Heart left ventricle (tissue), 16 donors: ENCODE data around the gene CAPS2. TPM values are rescaled to one million over a fixed set of nuclear protein-coding genes. Genes with fewer than 3 reads are reported as not detected.

Experiments used
- ATAC-seq, 4 donors: fragments of 200-7000 bp; cut with Tn5 transposase; one replicate each; pipeline ENCODE4 v1.9.1; 2020 to 2022; ENCODE audit warnings: moderate library complexity in 4 of 4, mild to moderate bottlenecking in 3 of 4, moderate number of reproducible peaks in 1 of 4
- DNase-seq, 5 donors: peaks; one replicate each; pipeline ENCODE4 v3.0.0-alpha.2; 2020
- H3K27ac ChIP-seq, 12 donors: fragments of 200-600 bp; sonication (generic) in 4 of 12; one replicate each; pipeline versions ENCODE4 v1.5.0 to v1.8.0; 2016 to 2022; ENCODE audit warnings: mild to moderate bottlenecking in 2 of 12
- H3K27me3 ChIP-seq, 9 donors: fragments of 200-600 bp; sonication (generic) in 2 of 9; one replicate each; pipeline versions ENCODE4 v1.5.1 to v1.8.0; 2016 to 2022; ENCODE audit warnings: mild to moderate bottlenecking in 3 of 9
- H3K36me3 ChIP-seq, 9 donors: fragments of 200-600 bp; sonication (generic) in 2 of 9; one replicate each; pipeline versions ENCODE4 v1.5.0 to v1.8.0; 2018 to 2022; ENCODE audit warnings: mild to moderate bottlenecking in 2 of 9
- H3K4me1 ChIP-seq, 12 donors: fragments of 200-600 bp; sonication (generic) in 4 of 12; one replicate each; pipeline versions ENCODE4 v1.5.0 to v1.8.0; 2016 to 2022; ENCODE audit warnings: mild to moderate bottlenecking in 3 of 12
- H3K4me3 ChIP-seq, 12 donors: fragments of 200-600 bp; sonication (generic) in 4 of 12; one replicate each; pipeline versions ENCODE4 v1.5.0 to v1.8.0; 2017 to 2022; ENCODE audit warnings: mild to moderate bottlenecking in 9 of 12, moderate library complexity in 4 of 12
- H3K9me3 ChIP-seq, 12 donors: fragments of 200-600 bp; sonication (generic) in 4 of 12; one replicate each; pipeline versions ENCODE4 v1.5.0 to v1.8.0; 2016 to 2022; ENCODE audit warnings: mild to moderate bottlenecking in 1 of 12
- CTCF ChIP-seq, 12 donors: fragments of 200-600 bp; sonication (generic) in 4 of 12; IDR thresholded peaks; one replicate each; pipeline versions ENCODE4 v1.5.0 to v1.8.0; 2018 to 2022; ENCODE audit warnings: antibody characterized with exemption in 12 of 12, mild to moderate bottlenecking in 5 of 12
- POLR2A ChIP-seq, 2 donors: fragments of 450-650 bp; IDR thresholded peaks; one replicate each; pipeline ENCODE4 v1.6.1; 2017; ENCODE audit warnings: antibody characterized with exemption in 2 of 2, mild to moderate bottlenecking in 2 of 2, moderate library complexity in 2 of 2
- WGBS, 4 donors: extraction: QIAGEN DNeasy Blood & Tissue Kit in 2 of 4; methylation state at CpG; one replicate each; pipeline versions ENCODE4 v1.1.5 to v1.1.7; 2013 to 2018; 5-methylcytosine and 5-hydroxymethylcytosine counted together
- intact Hi-C, 10 donors: fragments of 100-400 bp; cut with DNase I; formaldehyde crosslinking; loops; one replicate each; pipeline versions ENCODE4 v1.11.1 to v1.14.2; 2022
- polyA plus RNA-seq, 2 donors: library from polyadenylated mRNA; stranded (reverse); fragments of 200-250 nt; gene quantifications; one replicate each; pipeline ENCODE4 v1.2.3, GENCODE V29; 2013
- total RNA-seq, 9 donors: library from RNA; depleted of rRNA in 2 of 9; stranded (reverse); fragments of >200 nt in 2 of 9; fragmentation: NEBNext Ultra II Directional in 3 of 9; extraction: Animal tissue kit (Norgen Biotek cat#: 25700) in 3 of 9; gene quantifications; one replicate each; pipeline versions ENCODE4 v1.1.0 to v1.2.4, GENCODE V29; 2016 to 2023
- donor health status: ischemic (EF 13 %, LVEDD 7.1; RV severe dilation, severe dysfunction).
- donor health status: healthy with polysubstance abuse.
- donor health status: DM: no; HTN: yes; CAD: no.
- donor health status: DM: no; HTN: no; CAD: no.
- donor health status: ischemic (EF 25% LVEDD 6.9; RV normal size, moderate dysfunction).
- donor health status: ischemic (EF 25% LVEDD 5.7; RV mildly dilated, moderate dysfunction).
- donor health status: healthy.
- donor health status: DM: yes; HTN: yes; CAD: no.
- donor health status: ischemic (EF 35%, LVEDD 5.7; RV mildly dilated, moderate dysfunction).
- donor health status: nonischemic (EF 11% LVEDD 7.7; RV severe dilation, severe dysfunction).
- donor health status: DM: yes; HTN: yes; CAD: no.
- donor health status: PGD.
- donor health status: ischemic (EF 29% LVEDD 5.4; RV normal size, mild dysfunction).
- donor health status: nonischemic (EF 23%, LVEDD 6.1; RV moderate dilation, normal function).

CAPS2 gene
- total and polyA plus RNA-seq, 11 donors = 2.4 to 21.6 (median 12.0) TPM

GRCh38 chr12:75317784-75318183 lies 12.3 kb downstream of the CAPS2 start:
- no peaks in the 10 kb centered on the region for H3K9me3 ChIP-seq
- no peaks in the 10 kb centered on the region for H3K27me3 ChIP-seq
- intact Hi-C loops = no loop called here
- no peak overlapping the region for H3K27ac ChIP-seq
- no peak for ATAC-seq
- 87 to 91% (median 89%) methylated on average over 3 of the region's 3 CpGs for WGBS, 4 donors
- peaks cover 0 to 5% (median 0%) of the 10 kb centered on the region in 9 donors for H3K36me3 ChIP-seq
- no peak for DNase-seq
- no peak for TF ChIP-seq POLR2A (IDR thresholded peaks at IDR 0.05)
- no peak for TF ChIP-seq CTCF (IDR thresholded peaks at IDR 0.05)
- H3K4me3 ChIP-seq = no peak overlapping the region
- no peaks in the 10 kb centered on the region for H3K4me1 ChIP-seq

- Histone ChIP-seq H3K4me1 (no peaks in the 10 kb centered on the region), H3K27ac (no peak overlapping the region), H3K27me3 (no peaks in the 10 kb centered on the region), H3K9me3 (no peaks in the 10 kb centered on the region), H3K36me3 (peaks cover 0 to 17% (median 0%) of the 10 kb centered on the region in 9 donors), H3K4me3 (no peak overlapping the region)
- intact Hi-C loops = no loop called here
- no peak for TF ChIP-seq POLR2A (IDR thresholded peaks at IDR 0.05)
- no peak for TF ChIP-seq CTCF (IDR thresholded peaks at IDR 0.05)
- ATAC-seq (no peak), DNase-seq (no peak)
Observed at GRCh38 chr12:75315518-75315917, 14.6 kb downstream of the CAPS2 start.

- DNase-seq (no peak), ATAC-seq (no peak)
- no peak overlapping the region for H3K4me3 ChIP-seq
- TF ChIP-seq CTCF (IDR thresholded peaks at IDR 0.05) = no peak
- TF ChIP-seq POLR2A (IDR thresholded peaks at IDR 0.05) = no peak
- intact Hi-C loops = no loop called here
- no peaks in the 10 kb centered on the region for H3K27me3 ChIP-seq
- H3K4me1 ChIP-seq = peaks cover 0 to 3% (median 0%) of the 10 kb centered on the region in 12 donors
- 71 to 80% (median 76%) methylated on average over 3 of the region's 3 CpGs for WGBS, 4 donors
- H3K27ac ChIP-seq = no peak overlapping the region
- no peaks in the 10 kb centered on the region for H3K9me3 ChIP-seq
- H3K36me3 ChIP-seq = peaks cover 0 to 17% (median 0%) of the 10 kb centered on the region in 9 donors
Observed at GRCh38 chr12:75311369-75311768, 18.8 kb downstream of the CAPS2 start.

GRCh38 chr12:75308279-75308678 lies 21.8 kb downstream of the CAPS2 start:
- H3K4me3 ChIP-seq = no peak overlapping the region
- no peak for TF ChIP-seq CTCF (IDR thresholded peaks at IDR 0.05)
- TF ChIP-seq POLR2A (IDR thresholded peaks at IDR 0.05) = no peak
- WGBS, 4 donors = 81 to 90% (median 86%) methylated on average over 2 of the region's 2 CpGs
- intact Hi-C loops = no loop called here
- ATAC-seq (no peak), DNase-seq (no peak)
- peaks cover 0 to 25% (median 19%) of the 10 kb centered on the region in 9 donors for H3K36me3 ChIP-seq
- H3K27ac ChIP-seq = no peak overlapping the region
- peaks cover 0 to 3% (median 0%) of the 10 kb centered on the region in 12 donors for H3K4me1 ChIP-seq
- no peaks in the 10 kb centered on the region for H3K27me3 ChIP-seq
- peaks cover 0 to 7% (median 0%) of the 10 kb centered on the region in 12 donors for H3K9me3 ChIP-seq
